HCT116 (cell line): Measurements from ENCODE around the gene ADAMTS15. TPM values are rescaled to one million over a fixed set of nuclear protein-coding genes. Genes with fewer than 3 reads are reported as not detected.

Experiments used
- ATAC-seq: fragments of 200-7000 bp; cut with Tn5 transposase; 2 replicates; pipeline ENCODE4 v1.9.1; 2020; ENCODE audit warnings: mild to moderate bottlenecking, moderate library complexity
- BruUV-seq: library from RNA; stranded (reverse); fragments of 400-500 nt; replicated peaks from 2 replicates; lab custom pipeline; 2021; lab: Mats Ljungman, UMichigan
- CTCF ChIA-PET: fragments of 300-600 bp; sonication (Branson Sonifier 250); formaldehyde crosslinking; loops from one replicate; lab custom pipeline; 2021; ENCODE audit warnings: antibody characterized with exemption; lab: Charles Lee
- POLR2A ChIA-PET: fragments of 300-600, 350-600 bp; sonication (Branson Sonifier 250); formaldehyde crosslinking; loops from one replicate; lab custom pipeline; 2021; ENCODE audit warnings: antibody characterized with exemption; lab: Charles Lee
- RAD21 ChIA-PET, 2 experiments: fragments of 300-600 bp; sonication (Branson Sonifier 250); formaldehyde crosslinking; loops; one replicate each; lab custom pipeline; 2023; ENCODE audit warnings: low total read pairs in 2 of 2; ENCODE audit not compliant: uncharacterized antibody in 2 of 2, unreplicated experiment in 2 of 2, low non-redundant PET in 1 of 2; lab: Charles Lee
- DNase-seq: peaks from one replicate; pipeline ENCODE4 v3.0.0-alpha.2; 2010; ENCODE audit warnings: low read depth, low spot score
- H2AFZ ChIP-seq: fragments of 200-600 bp; shearing (Covaris generic), sonication (generic); 2 replicates; pipeline ENCODE4 v1.6.1; 2017; ENCODE audit warnings: low read depth, mixed run types, mixed read lengths, antibody characterized with exemption, low read length; ENCODE audit not compliant: poor library complexity, severe bottlenecking
- H3K27ac ChIP-seq: 2 replicates; pipeline ENCODE4 v1.5.1; 2012; ENCODE audit warnings: low read depth, low read length
- H3K27me3 ChIP-seq: fragments of 200-600 bp; sonication (generic); 2 replicates; pipeline ENCODE4 v1.6.1; 2016; ENCODE audit warnings: mixed run types, low read length, mixed read lengths; ENCODE audit not compliant: insufficient read depth
- H3K36me3 ChIP-seq, 2 experiments: fragments of 200-500 bp in 1 of 2; fragments of 200-600 bp in 1 of 2; sonication (Bioruptor generic) in 1 of 2; sonication (generic) in 1 of 2; 2 replicates each; pipeline versions ENCODE4 v1.5.1 to v1.6.1; 2014 to 2016; ENCODE audit warnings: low read length in 2 of 2, inconsistent platforms in 1 of 2, mixed read lengths in 1 of 2, mixed run types in 1 of 2; ENCODE audit not compliant: insufficient read depth in 2 of 2, control insufficient read depth in 1 of 2
- H3K4me1 ChIP-seq, 2 experiments: fragments of 200-600 bp in 1 of 2; sonication (generic) in 1 of 2; 2 replicates each; pipeline versions ENCODE4 v1.5.1 to v1.6.1; 2012 to 2017; ENCODE audit warnings: low read length in 2 of 2, inconsistent platforms in 1 of 2, mild to moderate bottlenecking in 1 of 2, mixed read lengths in 1 of 2, mixed run types in 1 of 2, moderate library complexity in 1 of 2; ENCODE audit not compliant: insufficient read depth in 2 of 2, control insufficient read depth in 1 of 2
- H3K4me2 ChIP-seq: fragments of 200-600 bp; sonication (generic); 2 replicates; pipeline ENCODE4 v1.6.1; 2017; ENCODE audit warnings: mixed run types, low read length, mixed read lengths
- H3K4me3 ChIP-seq, 2 experiments: fragments of 200-600 bp in 1 of 2; sonication (generic) in 1 of 2; replicated peaks in 1 of 2; 2 replicates each; pipeline ENCODE4 v1.5.1; 2011 to 2016; ENCODE audit warnings: low read length in 2 of 2, control low read depth in 1 of 2, low read depth in 1 of 2, mild to moderate bottlenecking in 1 of 2, mixed read lengths in 1 of 2, mixed run types in 1 of 2
- H3K79me2 ChIP-seq: fragments of 200-600 bp; sonication (generic); 2 replicates; pipeline ENCODE4 v1.6.1; 2017; ENCODE audit warnings: mild to moderate bottlenecking, mixed run types, low read length, moderate library complexity, mixed read lengths; ENCODE audit not compliant: insufficient read depth
- H3K9ac ChIP-seq: fragments of 200-600 bp; sonication (generic); 2 replicates; pipeline ENCODE4 v1.6.1; 2016; ENCODE audit warnings: low read length, mixed read lengths
- H3K9me2 ChIP-seq: fragments of 200-600 bp; sonication (generic), shearing (Covaris generic); 2 replicates; pipeline ENCODE4 v1.6.1; 2017; ENCODE audit warnings: mixed run types, mild to moderate bottlenecking, moderate library complexity; ENCODE audit not compliant: insufficient read depth
- H3K9me3 ChIP-seq, 2 experiments: fragments of 200-500 bp in 1 of 2; fragments of 200-600 bp in 1 of 2; sonication (Bioruptor generic) in 1 of 2; sonication (generic) in 1 of 2; 2 replicates each; pipeline ENCODE4 v1.6.1; 2014 to 2017; ENCODE audit warnings: low read length in 2 of 2, mixed read lengths in 2 of 2, inconsistent platforms in 1 of 2, low read depth in 1 of 2, mild to moderate bottlenecking in 1 of 2, mixed run types in 1 of 2, moderate library complexity in 1 of 2; ENCODE audit not compliant: control insufficient read depth in 1 of 2, insufficient read depth in 1 of 2
- H4K20me1 ChIP-seq: fragments of 200-600 bp; sonication (generic), shearing (Covaris generic); 2 replicates; pipeline ENCODE4 v1.6.1; 2017; ENCODE audit warnings: mixed run types, mild to moderate bottlenecking, moderate library complexity; ENCODE audit not compliant: insufficient read depth
- EGR1 ChIP-seq: IDR thresholded peaks from 2 replicates; pipeline ENCODE4 v1.6.1; 2012; ENCODE audit warnings: low read depth
- ELF1 ChIP-seq: IDR thresholded peaks from 2 replicates; pipeline ENCODE4 v1.6.1; 2012; ENCODE audit warnings: low read depth, borderline replicate concordance
- EZH2 ChIP-seq: fragments of 200-600 bp; sonication (generic); IDR thresholded peaks from 2 replicates; pipeline ENCODE4 v1.6.1; 2017; ENCODE audit warnings: antibody characterized with exemption, mixed run types
- EZH2phosphoT487 ChIP-seq: fragments of 200-600 bp; IDR thresholded peaks from 2 replicates; pipeline ENCODE4 v1.6.1; 2018; ENCODE audit warnings: antibody characterized with exemption, borderline replicate concordance
- JUND ChIP-seq: IDR thresholded peaks from 2 replicates; pipeline ENCODE4 v1.6.1; 2012
- POLR2A ChIP-seq: IDR thresholded peaks from 2 replicates; pipeline ENCODE4 v1.7.0; 2011; ENCODE audit warnings: borderline replicate concordance; ENCODE audit not compliant: insufficient read depth, insufficient read length; ENCODE audit errors: extremely low read depth
- SIN3A ChIP-seq: IDR thresholded peaks from 2 replicates; pipeline ENCODE4 v1.6.1; 2012; ENCODE audit warnings: low read depth
- SP1 ChIP-seq: IDR thresholded peaks from 2 replicates; pipeline ENCODE4 v1.6.1; 2012; ENCODE audit warnings: low read depth
- YY1 ChIP-seq: IDR thresholded peaks from 2 replicates; pipeline ENCODE4 v1.6.1; 2011; ENCODE audit warnings: low read length, low read depth, moderate library complexity, mild to moderate bottlenecking; ENCODE audit not compliant: insufficient replicate concordance; ENCODE audit errors: extremely low read depth
- ZFX ChIP-seq: fragments of 450-650 bp; IDR thresholded peaks from 2 replicates; pipeline ENCODE4 v1.6.1; 2017
- ZNF274 ChIP-seq: fragments of 200-500 bp; sonication (Bioruptor generic); IDR thresholded peaks from 2 replicates; pipeline ENCODE4 v1.6.1; 2014; ENCODE audit warnings: mild to moderate bottlenecking, low read depth, low read length, inconsistent platforms
- intact Hi-C: fragments of 100-400 bp; cut with micrococcal nuclease; formaldehyde crosslinking; loops from 2 replicates; pipeline ENCODE4 v1.10.0; 2022
- total RNA-seq: library from RNA; stranded (reverse); gene quantifications from one replicate; pipeline ENCODE4 v1.2.1, GENCODE V29; 2021; ENCODE audit not compliant: unreplicated experiment
- TF ChIP-seq, protein P1 (sequence below): IDR thresholded peaks from 2 replicates; pipeline ENCODE4 v1.6.1; 2012; ENCODE audit warnings: low read depth

ADAMTS15 gene
- total RNA-seq, 1 experiment from 2014 or later: 0.44 TPM

- H3K79me2 ChIP-seq: no peaks in the 10 kb centered on the region
- H3K4me3 ChIP-seq: no peak overlapping the region
- H3K9me2 ChIP-seq: no peaks in the 10 kb centered on the region
- H4K20me1 ChIP-seq: no peaks in the 10 kb centered on the region
- H3K4me2 ChIP-seq: no peak overlapping the region
- RAD21 ChIA-PET: no interaction called here
- H3K36me3 ChIP-seq: no peaks in the 10 kb centered on the region
- H3K27ac ChIP-seq: no peak overlapping the region
- no peaks in the 10 kb centered on the region for H3K27me3 ChIP-seq
- no peak overlapping the region for H3K9ac ChIP-seq
- TF ChIP-seq SP1 (no peak), ELF1 (no peak), POLR2A (no peak), EZH2phosphoT487 (no peak), SIN3A (no peak)
- POLR2A ChIA-PET: no interaction called here
- intact Hi-C loops: no loop called here
- no peaks in the 10 kb centered on the region; a peak in 2 of 4 replicates for H3K9me3 ChIP-seq
- H2AFZ ChIP-seq: no peak overlapping the region
- peaks cover 0 to 5% of the 10 kb centered on the region in 2 experiments; a peak in 1 of 4 replicates for H3K4me1 ChIP-seq
- BruUV-seq: no TSS peak
- DNase-seq: no peak
- CTCF ChIA-PET: no interaction called here
- ATAC-seq: no peak
These were observed 60.5 kb downstream of the ADAMTS15 start for GRCh38 chr11:130508913-130509312.

- intact Hi-C loops: no loop called here
- POLR2A ChIA-PET: no interaction called here
- no peaks in the 10 kb centered on the region for H3K9me3 ChIP-seq
- H2AFZ ChIP-seq: no peak overlapping the region
- BruUV-seq: no TSS peak
- RAD21 ChIA-PET: no interaction called here
- DNase-seq (no peak), ATAC-seq (no peak)
- peaks cover 0 to 5% of the 10 kb centered on the region in 2 experiments; a peak in 1 of 4 replicates for H3K4me1 ChIP-seq
- no peaks in the 10 kb centered on the region for H3K36me3 ChIP-seq
- no peak overlapping the region for H3K9ac ChIP-seq
- no peaks in the 10 kb centered on the region for H3K79me2 ChIP-seq
- H3K27me3 ChIP-seq: no peaks in the 10 kb centered on the region
- no peak overlapping the region for H3K27ac ChIP-seq
- no peaks in the 10 kb centered on the region for H3K9me2 ChIP-seq
- CTCF ChIA-PET: no interaction called here
- H3K4me3 ChIP-seq: no peak overlapping the region
- H4K20me1 ChIP-seq: no peaks in the 10 kb centered on the region
- H3K4me2 ChIP-seq: no peak overlapping the region
- TF ChIP-seq EZH2: no peak
- TF ChIP-seq, protein P1, sequence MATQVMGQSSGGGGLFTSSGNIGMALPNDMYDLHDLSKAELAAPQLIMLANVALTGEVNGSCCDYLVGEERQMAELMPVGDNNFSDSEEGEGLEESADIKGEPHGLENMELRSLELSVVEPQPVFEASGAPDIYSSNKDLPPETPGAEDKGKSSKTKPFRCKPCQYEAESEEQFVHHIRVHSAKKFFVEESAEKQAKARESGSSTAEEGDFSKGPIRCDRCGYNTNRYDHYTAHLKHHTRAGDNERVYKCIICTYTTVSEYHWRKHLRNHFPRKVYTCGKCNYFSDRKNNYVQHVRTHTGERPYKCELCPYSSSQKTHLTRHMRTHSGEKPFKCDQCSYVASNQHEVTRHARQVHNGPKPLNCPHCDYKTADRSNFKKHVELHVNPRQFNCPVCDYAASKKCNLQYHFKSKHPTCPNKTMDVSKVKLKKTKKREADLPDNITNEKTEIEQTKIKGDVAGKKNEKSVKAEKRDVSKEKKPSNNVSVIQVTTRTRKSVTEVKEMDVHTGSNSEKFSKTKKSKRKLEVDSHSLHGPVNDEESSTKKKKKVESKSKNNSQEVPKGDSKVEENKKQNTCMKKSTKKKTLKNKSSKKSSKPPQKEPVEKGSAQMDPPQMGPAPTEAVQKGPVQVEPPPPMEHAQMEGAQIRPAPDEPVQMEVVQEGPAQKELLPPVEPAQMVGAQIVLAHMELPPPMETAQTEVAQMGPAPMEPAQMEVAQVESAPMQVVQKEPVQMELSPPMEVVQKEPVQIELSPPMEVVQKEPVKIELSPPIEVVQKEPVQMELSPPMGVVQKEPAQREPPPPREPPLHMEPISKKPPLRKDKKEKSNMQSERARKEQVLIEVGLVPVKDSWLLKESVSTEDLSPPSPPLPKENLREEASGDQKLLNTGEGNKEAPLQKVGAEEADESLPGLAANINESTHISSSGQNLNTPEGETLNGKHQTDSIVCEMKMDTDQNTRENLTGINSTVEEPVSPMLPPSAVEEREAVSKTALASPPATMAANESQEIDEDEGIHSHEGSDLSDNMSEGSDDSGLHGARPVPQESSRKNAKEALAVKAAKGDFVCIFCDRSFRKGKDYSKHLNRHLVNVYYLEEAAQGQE: no peak
- no peak for TF ChIP-seq EZH2phosphoT487
- TF ChIP-seq EGR1: no peak
- no peak for TF ChIP-seq ZFX
- TF ChIP-seq YY1: no peak
- no peak for TF ChIP-seq JUND
- TF ChIP-seq ZNF274: no peak
These were observed 61.5 kb downstream of the ADAMTS15 start for GRCh38 chr11:130509942-130510341.
